T-helper 1 cell treated with Interleukin-12 subunit alpha and Interleukin-12 subunit beta and Interleukin-4 antibody, amounts not matched to agents 30 μg/mL and 1 μg/mL, for 36 hours (primary cell): Measurements from ENCODE around the gene ZNF69.
A peak's percentile ranks its signal among the peaks of the same experiment; 100 is the strongest.
"Not testable (repeated sequence)": the region's sequence is repeated elsewhere in the genome, so short reads cannot be mapped to it uniquely, and the experiment has no call there.

Experiments used
- H3K27ac Mint-ChIP-seq: one replicate; pipeline ENCODE4 v1.8.0; 2021; ENCODE audit warnings: mild to moderate bottlenecking, mixed read lengths
- H3K27me3 Mint-ChIP-seq: one replicate; pipeline ENCODE4 v1.8.0; 2021; ENCODE audit warnings: low read depth, mixed read lengths
- H3K36me3 Mint-ChIP-seq: one replicate; pipeline ENCODE4 v1.8.0; 2021; ENCODE audit warnings: low read depth, mixed read lengths
- H3K4me1 Mint-ChIP-seq: one replicate; pipeline ENCODE4 v1.8.0; 2021; ENCODE audit warnings: low read depth, mixed read lengths
- H3K4me3 Mint-ChIP-seq: one replicate; pipeline ENCODE4 v1.8.0; 2021; ENCODE audit warnings: mild to moderate bottlenecking, moderate library complexity, mixed read lengths
- H3K9me3 Mint-ChIP-seq: one replicate; pipeline ENCODE4 v1.8.0; 2021; ENCODE audit warnings: mixed read lengths

The ZNF69 gene

GRCh38 chr19:11887611-11888531 lies at the start of gene ZNF69:
Gene ZNF69, plus strand, starts transcription at chr19:11887782. Its CDS starts 142 bp downstream, at chr19:11887924.
- H3K27ac Mint-ChIP-seq = peak within 1 kb of the TSS; percentile 69
- no peaks in the 10 kb centered on the region for H3K27me3 Mint-ChIP-seq
- peaks cover 24% of the 10 kb centered on the region for H3K9me3 Mint-ChIP-seq
- peaks cover 3% of the 10 kb centered on the region for H3K36me3 Mint-ChIP-seq
- H3K4me3 Mint-ChIP-seq = peak within 1 kb of the TSS; percentile 84
- peaks cover 10% of the 10 kb centered on the region for H3K4me1 Mint-ChIP-seq

GRCh38 chr19:11843722-11844121 lies 43.9 kb upstream of the ZNF69 start:
- peaks cover 6% of the 10 kb centered on the region for H3K4me1 Mint-ChIP-seq
- H3K36me3 Mint-ChIP-seq = peaks cover 3% of the 10 kb centered on the region
- H3K27ac Mint-ChIP-seq = no peak overlapping the region
- H3K9me3 Mint-ChIP-seq = peaks cover 41% of the 10 kb centered on the region
- H3K27me3 Mint-ChIP-seq = no peaks in the 10 kb centered on the region
- no peak overlapping the region for H3K4me3 Mint-ChIP-seq

- not testable (repeated sequence) for H3K27ac Mint-ChIP-seq, H3K27me3 Mint-ChIP-seq
- peaks cover 24% of the 10 kb centered on the region for H3K36me3 Mint-ChIP-seq
- H3K4me1 Mint-ChIP-seq = peaks cover 12% of the 10 kb centered on the region
- peaks cover 59% of the 10 kb centered on the region for H3K9me3 Mint-ChIP-seq
- H3K4me3 Mint-ChIP-seq = peak overlapping the region; percentile 81
These were observed 40.0 kb upstream of the ZNF69 start for GRCh38 chr19:11847615-11848014.

- peaks cover 24% of the 10 kb centered on the region for H3K36me3 Mint-ChIP-seq
- H3K27me3 Mint-ChIP-seq = no peaks in the 10 kb centered on the region
- H3K27ac Mint-ChIP-seq = peak overlapping the region; percentile 73
- peaks cover 57% of the 10 kb centered on the region for H3K9me3 Mint-ChIP-seq
- H3K4me1 Mint-ChIP-seq = peaks cover 12% of the 10 kb centered on the region
- H3K4me3 Mint-ChIP-seq = peak overlapping the region; percentile 81
These were observed 39.4 kb upstream of the ZNF69 start for GRCh38 chr19:11848200-11848593.

- no peaks in the 10 kb centered on the region for H3K27me3 Mint-ChIP-seq
- H3K27ac Mint-ChIP-seq = peak within 1 kb of the TSS; percentile 73
- peaks cover 12% of the 10 kb centered on the region for H3K4me1 Mint-ChIP-seq
- H3K9me3 Mint-ChIP-seq = peaks cover 55% of the 10 kb centered on the region
- peaks cover 26% of the 10 kb centered on the region for H3K36me3 Mint-ChIP-seq
- H3K4me3 Mint-ChIP-seq = peak within 1 kb of the TSS; percentile 81
These were observed 38.8 kb upstream of the ZNF69 start, which contains the start of gene ZNF439 for GRCh38 chr19:11848594-11849469. Gene ZNF439, plus strand, starts transcription at chr19:11848726. Its CDS starts 142 bp downstream, at chr19:11848868.

GRCh38 chr19:11850289-11850688 lies 37.3 kb upstream of the ZNF69 start:
- H3K27ac Mint-ChIP-seq, H3K4me3 Mint-ChIP-seq, H3K27me3 Mint-ChIP-seq: not testable (repeated sequence)
- H3K9me3 Mint-ChIP-seq = peaks cover 57% of the 10 kb centered on the region
- peaks cover 12% of the 10 kb centered on the region for H3K4me1 Mint-ChIP-seq
- peaks cover 31% of the 10 kb centered on the region for H3K36me3 Mint-ChIP-seq

GRCh38 chr19:11853358-11853757 lies 34.2 kb upstream of the ZNF69 start:
- Mint-ChIP-seq H3K9me3 (peaks cover 69% of the 10 kb centered on the region), H3K36me3 (peaks cover 37% of the 10 kb centered on the region), H3K4me1 (peaks cover 7% of the 10 kb centered on the region), H3K27ac (no peak overlapping the region), H3K4me3 (no peak overlapping the region), H3K27me3 (no peaks in the 10 kb centered on the region)

- no peaks in the 10 kb centered on the region for H3K4me1 Mint-ChIP-seq
- peaks cover 78% of the 10 kb centered on the region for H3K9me3 Mint-ChIP-seq
- H3K27me3 Mint-ChIP-seq = no peaks in the 10 kb centered on the region
- no peak overlapping the region for H3K4me3 Mint-ChIP-seq
- H3K27ac Mint-ChIP-seq = no peak overlapping the region
- peaks cover 25% of the 10 kb centered on the region for H3K36me3 Mint-ChIP-seq
These were observed 30.9 kb upstream of the ZNF69 start for GRCh38 chr19:11856596-11857250.

GRCh38 chr19:11860721-11861120 lies 26.9 kb upstream of the ZNF69 start:
- H3K9me3 Mint-ChIP-seq = peaks cover 89% of the 10 kb centered on the region
- peaks cover 26% of the 10 kb centered on the region for H3K36me3 Mint-ChIP-seq
- no peak overlapping the region for H3K4me3 Mint-ChIP-seq
- H3K27ac Mint-ChIP-seq = no peak overlapping the region
- no peaks in the 10 kb centered on the region for H3K4me1 Mint-ChIP-seq
- H3K27me3 Mint-ChIP-seq = no peaks in the 10 kb centered on the region

GRCh38 chr19:11861301-11861700 lies 26.3 kb upstream of the ZNF69 start:
- Mint-ChIP-seq H3K4me3 (no peak overlapping the region), H3K4me1 (no peaks in the 10 kb centered on the region), H3K9me3 (peaks cover 88% of the 10 kb centered on the region), H3K36me3 (peaks cover 26% of the 10 kb centered on the region), H3K27me3 (no peaks in the 10 kb centered on the region), H3K27ac (no peak overlapping the region)

GRCh38 chr19:11867766-11868165 lies 19.8 kb upstream of the ZNF69 start:
- Mint-ChIP-seq H3K36me3 (peaks cover 37% of the 10 kb centered on the region), H3K9me3 (peaks cover 82% of the 10 kb centered on the region)

GRCh38 chr19:11868188-11868587 lies 19.4 kb upstream of the ZNF69 start:
- Mint-ChIP-seq H3K9me3 (peaks cover 81% of the 10 kb centered on the region), H3K27ac (no peak overlapping the region), H3K27me3 (no peaks in the 10 kb centered on the region), H3K36me3 (peaks cover 36% of the 10 kb centered on the region), H3K4me1 (no peaks in the 10 kb centered on the region), H3K4me3 (no peak overlapping the region)

More at GRCh38 chr19:11867766-11868165, 19.8 kb upstream of the ZNF69 start:
- H3K27me3 Mint-ChIP-seq, H3K4me1 Mint-ChIP-seq, H3K4me3 Mint-ChIP-seq, H3K27ac Mint-ChIP-seq: not testable (repeated sequence)

GRCh38 chr19:11872624-11873023 lies 15.0 kb upstream of the ZNF69 start:
- Mint-ChIP-seq H3K9me3 (peaks cover 57% of the 10 kb centered on the region), H3K36me3 (peaks cover 13% of the 10 kb centered on the region)

GRCh38 chr19:11873762-11874161 lies 13.8 kb upstream of the ZNF69 start:
- Mint-ChIP-seq H3K9me3 (peaks cover 46% of the 10 kb centered on the region), H3K36me3 (peaks cover 3% of the 10 kb centered on the region), H3K4me3 (no peak overlapping the region), H3K27me3 (no peaks in the 10 kb centered on the region), H3K4me1 (no peaks in the 10 kb centered on the region), H3K27ac (no peak overlapping the region)

More at GRCh38 chr19:11872624-11873023, 15.0 kb upstream of the ZNF69 start:
- no peaks in the 10 kb centered on the region for H3K27me3 Mint-ChIP-seq
- no peaks in the 10 kb centered on the region for H3K4me1 Mint-ChIP-seq
- H3K27ac Mint-ChIP-seq = no peak overlapping the region
- no peak overlapping the region for H3K4me3 Mint-ChIP-seq
